ENCODE results near the gene KIAA0319L.

Gene KIAA0319L

DNA sequence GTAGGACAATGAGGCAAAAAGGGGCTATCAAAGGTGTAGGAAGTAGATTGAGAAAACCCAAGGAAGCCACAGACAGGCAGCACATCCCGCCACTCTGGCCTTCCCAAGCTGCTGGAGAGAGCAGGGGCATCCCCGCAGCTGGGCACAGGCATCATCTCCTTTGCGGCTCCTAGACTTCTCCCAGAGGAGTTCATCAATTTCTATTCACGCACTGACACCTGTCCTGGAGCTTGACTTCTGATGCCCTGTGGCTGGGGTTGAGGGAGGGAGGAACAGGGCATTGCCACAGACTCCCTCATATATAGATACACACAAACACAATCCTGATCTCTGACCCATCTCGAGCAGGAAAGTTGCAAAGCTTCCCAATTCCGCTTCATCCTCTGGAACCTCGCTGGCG, 14.1 kb upstream of the KIAA0319L start:
- TF ChIP-seq ZFX (IDR thresholded peaks at IDR 0.05; ENCODE audit: borderline replicate concordance) = no peak
- TF ChIP-seq, protein P1, sequence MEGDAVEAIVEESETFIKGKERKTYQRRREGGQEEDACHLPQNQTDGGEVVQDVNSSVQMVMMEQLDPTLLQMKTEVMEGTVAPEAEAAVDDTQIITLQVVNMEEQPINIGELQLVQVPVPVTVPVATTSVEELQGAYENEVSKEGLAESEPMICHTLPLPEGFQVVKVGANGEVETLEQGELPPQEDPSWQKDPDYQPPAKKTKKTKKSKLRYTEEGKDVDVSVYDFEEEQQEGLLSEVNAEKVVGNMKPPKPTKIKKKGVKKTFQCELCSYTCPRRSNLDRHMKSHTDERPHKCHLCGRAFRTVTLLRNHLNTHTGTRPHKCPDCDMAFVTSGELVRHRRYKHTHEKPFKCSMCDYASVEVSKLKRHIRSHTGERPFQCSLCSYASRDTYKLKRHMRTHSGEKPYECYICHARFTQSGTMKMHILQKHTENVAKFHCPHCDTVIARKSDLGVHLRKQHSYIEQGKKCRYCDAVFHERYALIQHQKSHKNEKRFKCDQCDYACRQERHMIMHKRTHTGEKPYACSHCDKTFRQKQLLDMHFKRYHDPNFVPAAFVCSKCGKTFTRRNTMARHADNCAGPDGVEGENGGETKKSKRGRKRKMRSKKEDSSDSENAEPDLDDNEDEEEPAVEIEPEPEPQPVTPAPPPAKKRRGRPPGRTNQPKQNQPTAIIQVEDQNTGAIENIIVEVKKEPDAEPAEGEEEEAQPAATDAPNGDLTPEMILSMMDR (IDR thresholded peaks at IDR 0.05) = no peak
- no peak overlapping the region for H3K27ac ChIP-seq

DNA sequence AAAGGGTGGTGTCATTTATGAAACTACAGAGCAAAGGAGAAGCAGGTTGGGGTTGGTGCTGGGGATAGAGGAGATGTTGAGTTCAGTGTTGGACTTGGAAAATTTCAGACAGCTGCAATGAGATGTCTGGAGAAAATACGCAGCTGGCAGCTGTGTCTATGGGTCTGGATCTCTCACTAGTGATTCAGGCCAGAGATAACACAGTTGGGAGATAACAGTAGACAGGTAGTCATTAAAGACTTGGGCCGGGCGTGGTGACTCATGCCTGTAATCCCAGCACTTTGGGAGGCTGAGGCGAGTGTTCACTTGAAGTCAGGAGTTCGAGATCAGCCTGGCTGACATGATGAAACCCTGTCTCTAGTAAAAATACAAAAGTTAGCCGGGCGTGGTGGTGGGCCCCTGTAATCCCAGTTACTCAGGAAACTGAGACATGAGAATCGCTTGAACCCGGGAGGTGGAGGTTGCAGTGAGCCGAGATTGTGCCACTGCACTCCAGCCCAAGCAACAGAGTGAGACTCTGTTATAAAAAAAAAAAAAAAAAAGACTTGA, 13.5 kb upstream of the KIAA0319L start:
- no peak for TF ChIP-seq ZFX (IDR thresholded peaks at IDR 0.05; ENCODE audit: borderline replicate concordance)
- TF ChIP-seq, protein P1 (IDR thresholded peaks at IDR 0.05) = no peak
- no peak overlapping the region for H3K27ac ChIP-seq

DNA sequence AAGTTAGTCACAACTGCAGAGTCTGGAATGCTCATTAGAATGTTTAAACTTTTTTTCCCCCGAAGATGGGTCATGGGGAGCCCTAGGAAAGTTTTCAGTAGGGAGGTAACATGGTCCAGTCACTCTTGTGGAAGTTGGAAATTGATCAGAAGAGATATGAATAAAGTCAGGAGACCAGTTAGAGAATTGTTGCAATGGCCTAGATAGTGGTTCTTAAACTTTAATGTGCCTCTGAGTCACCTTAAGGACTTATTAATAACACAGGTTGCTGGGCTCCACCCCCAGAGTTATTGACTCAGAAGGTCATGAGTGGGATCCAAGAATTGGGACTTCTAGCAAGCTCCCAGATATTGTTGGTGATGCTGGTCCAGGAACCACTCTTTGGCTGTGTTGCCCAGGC, 12.7 kb upstream of the KIAA0319L start:
- no peak overlapping the region for H3K27ac ChIP-seq

DNA sequence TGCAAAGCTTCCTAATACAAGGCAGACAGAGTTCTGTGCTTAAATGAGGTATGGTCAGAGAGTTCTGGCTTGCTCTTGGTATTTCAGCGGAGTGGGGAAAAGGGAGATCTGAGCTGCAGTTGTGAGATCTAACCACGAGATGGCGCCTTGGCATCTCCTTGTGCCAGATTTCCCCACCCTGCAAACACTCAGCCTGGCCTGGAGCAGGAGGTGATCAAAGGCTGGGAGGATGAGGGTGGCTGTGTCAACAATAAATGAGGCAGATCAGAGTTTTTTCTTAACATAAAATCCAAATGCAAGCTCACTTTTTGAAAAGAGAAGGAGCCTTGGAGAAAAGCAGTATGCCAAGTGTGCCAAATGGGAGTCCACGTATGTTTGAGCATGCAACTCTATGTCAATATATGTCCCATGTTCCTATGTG, 11.8 kb upstream of the KIAA0319L start:
- TF ChIP-seq ZFX (IDR thresholded peaks at IDR 0.05; ENCODE audit: borderline replicate concordance) = no peak
- TF ChIP-seq, protein P1 (IDR thresholded peaks at IDR 0.05) = peak; percentile 89

More for the DNA sequence above, 12.7 kb upstream of the KIAA0319L start:
- no peak for TF ChIP-seq ZFX (IDR thresholded peaks at IDR 0.05; ENCODE audit: borderline replicate concordance)
- TF ChIP-seq, protein P1 (IDR thresholded peaks at IDR 0.05) = no peak

DNA sequence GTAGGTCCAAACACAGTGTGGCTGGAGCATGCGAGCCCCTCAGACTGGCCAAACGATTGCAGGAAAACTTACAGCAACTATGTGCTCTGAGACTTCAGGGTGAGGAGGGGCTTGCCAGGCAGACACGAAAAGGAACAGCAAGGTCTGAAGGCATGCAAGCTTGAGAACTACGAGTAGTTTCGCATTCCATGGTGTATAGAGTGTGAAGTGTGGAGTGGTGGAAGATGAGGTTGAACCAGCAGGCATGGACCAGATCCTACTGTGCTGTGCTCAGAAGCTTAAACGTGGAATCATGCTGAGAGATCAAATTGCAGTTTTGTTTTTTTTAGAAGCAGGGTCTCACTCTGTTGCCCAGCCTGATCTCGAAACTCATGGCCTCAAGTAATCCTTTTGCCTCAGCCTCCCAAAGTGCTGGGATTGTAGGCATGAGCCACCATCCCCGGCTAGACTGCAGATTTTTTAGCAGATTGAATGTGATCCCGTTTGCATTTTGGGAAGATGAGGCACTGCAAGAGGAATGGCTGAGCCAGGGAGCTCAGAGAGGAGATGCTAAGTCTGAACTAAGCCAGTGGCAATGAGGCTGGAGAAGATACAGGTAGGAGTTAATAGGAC, 10.8 kb upstream of the KIAA0319L start:
- TF ChIP-seq, protein P1 (IDR thresholded peaks at IDR 0.05) = no peak
- TF ChIP-seq ZFX (IDR thresholded peaks at IDR 0.05; ENCODE audit: borderline replicate concordance) = no peak

More for the DNA sequence above, 11.8 kb upstream of the KIAA0319L start:
- H3K27ac ChIP-seq = no peak overlapping the region

DNA sequence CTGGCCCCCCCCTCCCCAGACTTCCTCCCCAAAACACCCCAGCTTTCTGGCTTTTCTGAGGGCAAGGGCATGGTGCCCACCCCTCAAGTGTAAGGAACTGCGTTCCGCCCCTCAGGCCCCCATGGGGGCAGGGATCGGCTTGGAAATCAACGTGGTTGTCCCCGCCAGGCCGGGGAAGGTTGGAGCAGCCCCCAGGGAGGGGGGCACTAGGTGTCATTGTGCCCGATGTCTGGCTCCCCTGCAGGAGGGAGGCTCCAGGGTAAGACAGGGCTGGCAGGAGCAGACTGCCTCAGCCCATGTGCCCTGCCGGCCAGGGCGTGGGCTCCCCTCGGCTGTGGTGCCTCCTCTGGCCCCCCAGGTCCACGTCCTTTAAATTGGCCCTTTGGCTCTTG, 8.5 kb upstream of the KIAA0319L start:
- no peak overlapping the region for H3K27ac ChIP-seq
- TF ChIP-seq ZFX (IDR thresholded peaks at IDR 0.05; ENCODE audit: borderline replicate concordance) = no peak
- TF ChIP-seq, protein P1 (IDR thresholded peaks at IDR 0.05) = no peak

More for the DNA sequence above, 10.8 kb upstream of the KIAA0319L start:
- no peak overlapping the region for H3K27ac ChIP-seq

Measured in 22Rv1 (cell line).